Ovary (tissue), 9 donors: ENCODE measurements around the gene TRAPPC8. TPM values are rescaled to one million over a fixed set of nuclear protein-coding genes. Genes with fewer than 3 reads are reported as not detected.

Source experiments
- DNase-seq, 5 donors: peaks; one replicate each; pipeline ENCODE4 v3.0.0-alpha.2; 2019 to 2020
- H3K27ac ChIP-seq, 2 donors: fragments of 200-600 bp; one replicate each; pipeline versions ENCODE4 v1.5.1 to v1.8.0; 2019 to 2022
- H3K27me3 ChIP-seq: fragments of 200-600 bp; one replicate; pipeline ENCODE4 v1.8.0; 2022
- H3K36me3 ChIP-seq: fragments of 200-600 bp; sonication (generic); one replicate; pipeline ENCODE4 v1.5.1; 2019
- H3K4me1 ChIP-seq: one replicate; pipeline ENCODE4 v1.8.1; 2013; ENCODE audit warnings: mild to moderate bottlenecking, moderate library complexity; ENCODE audit not compliant: insufficient read depth
- H3K4me3 ChIP-seq: fragments of 200-600 bp; sonication (generic); one replicate; pipeline ENCODE4 v1.5.1; 2017
- H3K9me3 ChIP-seq, 2 donors: fragments of 200-600 bp in 1 of 2; sonication (generic) in 1 of 2; one replicate each; pipeline versions ENCODE4 v1.5.1 to v1.8.1; 2013 to 2019; ENCODE audit warnings: mild to moderate bottlenecking in 1 of 2, moderate library complexity in 1 of 2
- EP300 ChIP-seq: sonication (generic); formaldehyde crosslinking; IDR thresholded peaks from one replicate; pipeline ENCODE4 v1.6.1; 2017; ENCODE audit warnings: antibody characterized with exemption
- POLR2A ChIP-seq: fragments of 450-650 bp; IDR thresholded peaks from one replicate; pipeline ENCODE4 v1.6.1; 2017; ENCODE audit warnings: antibody characterized with exemption, mild to moderate bottlenecking, moderate library complexity
- WGBS, 3 donors: extraction: QIAGEN DNeasy Blood & Tissue Kit in 1 of 3; methylation state at CpG; one replicate each; pipeline versions ENCODE4 v1.1.5 to v1.1.7; 2013 to 2017; 5-methylcytosine and 5-hydroxymethylcytosine counted together
- intact Hi-C, 4 donors: fragments of 100-400 bp; cut with DNase I; formaldehyde crosslinking; loops; one replicate each; pipeline versions ENCODE4 v1.11.0 to v1.15.1; 2022 to 2023
- polyA plus RNA-seq, 2 donors: library from polyadenylated mRNA; stranded (reverse); fragments of 200-250 nt in 1 of 2; fragments of 350-450 nt in 1 of 2; fragmentation: Illumina TruSeq in 1 of 2; extraction: RNeasy Lipid Tissue Mini Kit (QIAGEN cat#74804) in 1 of 2; gene quantifications; one replicate each; pipeline ENCODE4 v1.2.3, GENCODE V29; 2013 to 2014
- total RNA-seq, 7 donors: library from RNA; depleted of rRNA in 2 of 7; stranded (reverse); fragments of >200 nt in 2 of 7; fragmentation: NEBNext Ultra II Directional in 3 of 7; extraction: Animal tissue kit (Norgen Biotek cat#: 25700) in 3 of 7; gene quantifications; one replicate each; pipeline versions ENCODE4 v1.1.0 to v1.2.4, GENCODE V29; 2016 to 2023
- TF ChIP-seq, protein P1 (sequence below), 3 donors: fragments of 450-650 bp in 2 of 3; fragments of 200-600 bp in 1 of 3; IDR thresholded peaks; one replicate each; pipeline versions ENCODE4 v1.5.1 to v1.8.0; 2016 to 2022; ENCODE audit warnings: antibody characterized with exemption in 3 of 3, mild to moderate bottlenecking in 1 of 3
- donor health status: DM: no; HTN: no; CAD: no; lungs with moderate emphysema.
- donor health status: DM: no; HTN: no; CAD: no.
- donor health status: Bipolar disorder and iron deficiency.
- donor health status: DM: yes; HTN: yes; CAD: no.
- donor health status: DM: no; HTN: no; CAD: no.
- donor health status: DM: yes; HTN: yes; CAD: no.

The TRAPPC8 gene
- total and polyA plus RNA-seq, 9 donors: 15.5 to 47.1 (median 31.1) TPM

GRCh38 chr18:31980863-31981262, 37.9 kb upstream of the TRAPPC8 start:
- no peak for DNase-seq
- intact Hi-C loops: loop anchor here in 1 of 4 donors (5.0 kb wide), 1 partner anchor 49 kb away; no protein-coding TSS in a partner anchor

GRCh38 chr18:31979714-31980113, 36.8 kb upstream of the TRAPPC8 start:
- Histone ChIP-seq H3K9me3 (no peaks in the 10 kb centered on the region), H3K27ac (no peak overlapping the region), H3K4me1 (no peaks in the 10 kb centered on the region), H3K4me3 (no peak overlapping the region), H3K27me3 (no peaks in the 10 kb centered on the region), H3K36me3 (no peaks in the 10 kb centered on the region)
- TF ChIP-seq, protein P1, sequence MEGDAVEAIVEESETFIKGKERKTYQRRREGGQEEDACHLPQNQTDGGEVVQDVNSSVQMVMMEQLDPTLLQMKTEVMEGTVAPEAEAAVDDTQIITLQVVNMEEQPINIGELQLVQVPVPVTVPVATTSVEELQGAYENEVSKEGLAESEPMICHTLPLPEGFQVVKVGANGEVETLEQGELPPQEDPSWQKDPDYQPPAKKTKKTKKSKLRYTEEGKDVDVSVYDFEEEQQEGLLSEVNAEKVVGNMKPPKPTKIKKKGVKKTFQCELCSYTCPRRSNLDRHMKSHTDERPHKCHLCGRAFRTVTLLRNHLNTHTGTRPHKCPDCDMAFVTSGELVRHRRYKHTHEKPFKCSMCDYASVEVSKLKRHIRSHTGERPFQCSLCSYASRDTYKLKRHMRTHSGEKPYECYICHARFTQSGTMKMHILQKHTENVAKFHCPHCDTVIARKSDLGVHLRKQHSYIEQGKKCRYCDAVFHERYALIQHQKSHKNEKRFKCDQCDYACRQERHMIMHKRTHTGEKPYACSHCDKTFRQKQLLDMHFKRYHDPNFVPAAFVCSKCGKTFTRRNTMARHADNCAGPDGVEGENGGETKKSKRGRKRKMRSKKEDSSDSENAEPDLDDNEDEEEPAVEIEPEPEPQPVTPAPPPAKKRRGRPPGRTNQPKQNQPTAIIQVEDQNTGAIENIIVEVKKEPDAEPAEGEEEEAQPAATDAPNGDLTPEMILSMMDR (IDR thresholded peaks at IDR 0.05): no peak
- TF ChIP-seq POLR2A (no peak), EP300 (no peak)
- intact Hi-C loops: loop anchor here in 3 of 4 donors (5.0 to 10.0 kb wide), 3 partner anchors 47 to 425 kb away; no protein-coding TSS in a partner anchor
- DNase-seq: no peak
- WGBS, 3 donors: 89 to 93% (median 92%) methylated on average over 2 of the region's 2 CpGs

More at GRCh38 chr18:31980863-31981262, 37.9 kb upstream of the TRAPPC8 start:
- no peaks in the 10 kb centered on the region for H3K4me1 ChIP-seq
- no peaks in the 10 kb centered on the region for H3K9me3 ChIP-seq
- no peaks in the 10 kb centered on the region for H3K27me3 ChIP-seq
- H3K4me3 ChIP-seq: no peak overlapping the region
- TF ChIP-seq POLR2A: no peak
- TF ChIP-seq, protein P1 (IDR thresholded peaks at IDR 0.05): no peak
- no peak for TF ChIP-seq EP300
- no peaks in the 10 kb centered on the region for H3K36me3 ChIP-seq
- H3K27ac ChIP-seq: no peak overlapping the region

- H3K4me3 ChIP-seq: no peak overlapping the region
- peaks cover 0 to 4% of the 10 kb centered on the region in 2 donors for H3K9me3 ChIP-seq
- H3K27ac ChIP-seq: no peak overlapping the region
- intact Hi-C loops: loop anchor here in 2 of 4 donors (10.0 kb wide), 2 partner anchors 234 to 424 kb away; no protein-coding TSS in a partner anchor
- 91 to 93% (median 92%) methylated on average over 5 of the region's 5 CpGs for WGBS, 3 donors
- H3K4me1 ChIP-seq: no peaks in the 10 kb centered on the region
- no peaks in the 10 kb centered on the region for H3K27me3 ChIP-seq
- H3K36me3 ChIP-seq: no peaks in the 10 kb centered on the region
- no peak for DNase-seq
- no peak for TF ChIP-seq POLR2A
- TF ChIP-seq, protein P1 (IDR thresholded peaks at IDR 0.05): no peak
- TF ChIP-seq EP300: no peak
These were observed 35.7 kb upstream of the TRAPPC8 start for GRCh38 chr18:31978616-31979015.

GRCh38 chr18:31977270-31977872, 34.4 kb upstream of the TRAPPC8 start:
- H3K9me3 ChIP-seq: peaks cover 0 to 4% of the 10 kb centered on the region in 2 donors
- intact Hi-C loops: loop anchor here in 2 of 4 donors (10.0 kb wide), 2 partner anchors 233 to 423 kb away; no protein-coding TSS in a partner anchor
- DNase-seq: peak in 2 of 5 donors; percentile 33 to 41
- no peaks in the 10 kb centered on the region for H3K27me3 ChIP-seq
- H3K27ac ChIP-seq: no peak overlapping the region
- H3K36me3 ChIP-seq: no peaks in the 10 kb centered on the region
- TF ChIP-seq, protein P1 (IDR thresholded peaks at IDR 0.05): peak; percentile 27 to 40 (median 31)
- TF ChIP-seq POLR2A (no peak), EP300 (no peak)
- no peaks in the 10 kb centered on the region for H3K4me1 ChIP-seq
- H3K4me3 ChIP-seq: no peak overlapping the region
- WGBS, 3 donors: 51 to 65% (median 60%) methylated on average over 9 of the region's 9 CpGs
